Body of pancreas (tissue), 4 donors: ENCODE data around the gene ATP6V1F.

Experiments used
- CTCF ChIP-seq, 7 experiments: fragments of 450-650 bp in 4 of 7; fragments of 200-600 bp in 3 of 7; sonication (generic) in 3 of 7; IDR thresholded peaks; one replicate each; pipeline ENCODE4 v1.5.1; 2016 to 2019; ENCODE audit warnings: antibody characterized with exemption in 7 of 7
- POLR2A ChIP-seq, 3 donors: fragments of 450-650 bp; IDR thresholded peaks; one replicate each; pipeline ENCODE4 v1.6.1; 2016; ENCODE audit warnings: antibody characterized with exemption in 3 of 3, mild to moderate bottlenecking in 2 of 3

DNA sequence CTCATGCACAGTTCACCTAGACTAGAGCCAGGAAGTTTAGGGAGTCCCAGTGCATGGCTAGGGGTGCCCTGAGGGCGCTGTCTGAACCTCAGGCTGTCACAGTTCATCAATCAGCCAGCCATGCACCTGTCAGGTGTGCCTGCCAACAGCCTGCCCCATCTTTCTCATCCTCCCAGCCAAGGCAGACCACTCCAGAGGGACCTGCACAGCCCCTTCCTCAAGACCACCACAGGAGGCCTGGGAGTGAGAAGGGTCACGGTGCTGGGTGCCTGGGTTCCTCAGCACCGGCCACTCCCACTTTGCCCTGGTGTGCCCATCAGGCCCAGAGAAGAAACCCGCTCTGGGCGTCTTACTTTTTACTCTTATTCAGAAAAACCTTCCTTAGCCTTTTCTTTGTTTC lies 8.4 kb downstream of the ATP6V1F start:
- TF ChIP-seq POLR2A (IDR thresholded peaks at IDR 0.05) (no peak), CTCF (IDR thresholded peaks at IDR 0.05) (no peak)
